BLaER1 treated with 17β-estradiol and CSF1 and Interleukin-3, amounts not matched to agents 10 nM and 100 nM (cell line): ENCODE data around the gene LRBA.

Source experiments
- H3K27ac ChIP-seq, 11 experiments: shearing (Covaris generic); formaldehyde crosslinking; 2 replicates each; pipeline ENCODE4 v1.8.1; 2022
- H3K27me3 ChIP-seq, 11 experiments: shearing (Covaris generic); formaldehyde crosslinking; 2 replicates each; pipeline ENCODE4 v1.8.1; 2022
- H3K36me3 ChIP-seq, 11 experiments: shearing (Covaris generic); formaldehyde crosslinking; 2 replicates each; pipeline ENCODE4 v1.8.1; 2022
- H3K4me1 ChIP-seq, 10 experiments: shearing (Covaris generic); formaldehyde crosslinking; 2 replicates each; pipeline ENCODE4 v1.8.1; 2022
- H3K4me2 ChIP-seq, 11 experiments: shearing (Covaris generic); formaldehyde crosslinking; 2 replicates each; pipeline ENCODE4 v1.8.1; 2022
- H3K4me3 ChIP-seq, 10 experiments: shearing (Covaris generic); formaldehyde crosslinking; 2 replicates each; pipeline ENCODE4 v1.8.1; 2022
- H3K9ac ChIP-seq, 11 experiments: shearing (Covaris generic); formaldehyde crosslinking; 2 replicates each; pipeline ENCODE4 v1.8.1; 2022
- H3K9me3 ChIP-seq, 11 experiments: shearing (Covaris generic); formaldehyde crosslinking; replicated peaks in 1 of 11; 2 replicates each; pipeline ENCODE4 v1.8.1; 2022
- H4K20me1 ChIP-seq, 11 experiments: shearing (Covaris generic); formaldehyde crosslinking; 2 replicates each; pipeline ENCODE4 v1.8.1; 2022
- Cebpa-rat ChIP-seq, 11 experiments: shearing (Covaris generic); IDR thresholded peaks; 2 replicates each; pipeline ENCODE4 v1.8.1; 2022

Gene LRBA

GRCh38 chr4:150656891-150657290, 358.2 kb downstream of the LRBA start:
- no peak for TF ChIP-seq Cebpa-rat (IDR thresholded peaks at IDR 0.05)
- no peaks in the 10 kb centered on the region for H4K20me1 ChIP-seq
- no peak overlapping the region for H3K4me2 ChIP-seq
- H3K4me3 ChIP-seq, result no peak overlapping the region
- H3K9me3 ChIP-seq, result no peaks in the 10 kb centered on the region
- no peaks in the 10 kb centered on the region for H3K27me3 ChIP-seq
- H3K27ac ChIP-seq, result no peak overlapping the region
- H3K36me3 ChIP-seq, result no peaks in the 10 kb centered on the region; a peak in 1 of 22 replicates
- no peaks in the 10 kb centered on the region for H3K4me1 ChIP-seq
- no peak overlapping the region for H3K9ac ChIP-seq

GRCh38 chr4:150650751-150651150, 364.3 kb downstream of the LRBA start:
- Histone ChIP-seq H3K4me3 (no peak overlapping the region), H3K9me3 (no peaks in the 10 kb centered on the region), H4K20me1 (no peaks in the 10 kb centered on the region), H3K27me3 (no peaks in the 10 kb centered on the region), H3K4me1 (no peaks in the 10 kb centered on the region), H3K9ac (no peak overlapping the region), H3K36me3 (no peaks in the 10 kb centered on the region), H3K4me2 (no peak overlapping the region), H3K27ac (no peak overlapping the region)
- no peak for TF ChIP-seq Cebpa-rat (IDR thresholded peaks at IDR 0.05)

GRCh38 chr4:150648123-150648522, 367.0 kb downstream of the LRBA start:
- Histone ChIP-seq H3K27me3 (no peaks in the 10 kb centered on the region), H4K20me1 (no peaks in the 10 kb centered on the region), H3K9ac (no peak overlapping the region), H3K4me3 (no peak overlapping the region), H3K4me1 (no peaks in the 10 kb centered on the region), H3K4me2 (no peak overlapping the region), H3K27ac (no peak overlapping the region), H3K9me3 (no peaks in the 10 kb centered on the region), H3K36me3 (no peaks in the 10 kb centered on the region)
- TF ChIP-seq Cebpa-rat (IDR thresholded peaks at IDR 0.05), result no peak

GRCh38 chr4:150647008-150647407, 368.1 kb downstream of the LRBA start:
- Histone ChIP-seq H3K27ac (no peak overlapping the region), H3K27me3 (no peaks in the 10 kb centered on the region), H3K36me3 (no peaks in the 10 kb centered on the region), H3K4me3 (no peak overlapping the region), H3K9ac (no peak overlapping the region), H3K9me3 (no peaks in the 10 kb centered on the region), H3K4me1 (no peaks in the 10 kb centered on the region), H3K4me2 (no peak overlapping the region), H4K20me1 (no peaks in the 10 kb centered on the region)
- TF ChIP-seq Cebpa-rat (IDR thresholded peaks at IDR 0.05), result no peak

GRCh38 chr4:150641612-150642011, 373.5 kb downstream of the LRBA start:
- no peaks in the 10 kb centered on the region for H3K4me1 ChIP-seq
- no peaks in the 10 kb centered on the region for H3K9me3 ChIP-seq
- no peaks in the 10 kb centered on the region for H3K36me3 ChIP-seq
- no peak overlapping the region for H3K9ac ChIP-seq
- H3K4me2 ChIP-seq, result no peak overlapping the region
- TF ChIP-seq Cebpa-rat (IDR thresholded peaks at IDR 0.05), result no peak
- H3K27ac ChIP-seq, result no peak overlapping the region
- H3K4me3 ChIP-seq, result no peak overlapping the region
- no peaks in the 10 kb centered on the region for H4K20me1 ChIP-seq
- no peaks in the 10 kb centered on the region for H3K27me3 ChIP-seq

GRCh38 chr4:150632639-150633038, 382.4 kb downstream of the LRBA start:
- Histone ChIP-seq H3K4me1 (no peaks in the 10 kb centered on the region), H3K9me3 (peaks cover 3 to 19% (median 11%) of the 10 kb centered on the region in 11 experiments; a peak in 18 of 22 replicates), H3K27ac (no peak overlapping the region), H3K27me3 (no peaks in the 10 kb centered on the region), H3K4me3 (no peak overlapping the region), H3K36me3 (no peaks in the 10 kb centered on the region), H3K4me2 (no peak overlapping the region), H4K20me1 (no peaks in the 10 kb centered on the region), H3K9ac (no peak overlapping the region)
- no peak for TF ChIP-seq Cebpa-rat (IDR thresholded peaks at IDR 0.05)

- Histone ChIP-seq H4K20me1 (no peaks in the 10 kb centered on the region), H3K4me2 (no peak overlapping the region), H3K9ac (no peak overlapping the region), H3K9me3 (peaks cover 0 to 8% (median 6%) of the 10 kb centered on the region in 11 experiments; a peak in 13 of 22 replicates), H3K36me3 (no peaks in the 10 kb centered on the region), H3K27me3 (no peaks in the 10 kb centered on the region), H3K4me1 (no peaks in the 10 kb centered on the region), H3K27ac (no peak overlapping the region), H3K4me3 (no peak overlapping the region)
- TF ChIP-seq Cebpa-rat (IDR thresholded peaks at IDR 0.05), result no peak
Measured at GRCh38 chr4:150628073-150628472, 387.0 kb downstream of the LRBA start.

GRCh38 chr4:150625033-150625432, 390.1 kb downstream of the LRBA start:
- no peaks in the 10 kb centered on the region for H3K36me3 ChIP-seq
- H3K9ac ChIP-seq, result no peak overlapping the region
- no peak overlapping the region for H3K4me2 ChIP-seq
- H4K20me1 ChIP-seq, result no peaks in the 10 kb centered on the region
- TF ChIP-seq Cebpa-rat (IDR thresholded peaks at IDR 0.05), result no peak
- no peaks in the 10 kb centered on the region for H3K4me1 ChIP-seq
- H3K4me3 ChIP-seq, result no peak overlapping the region
- no peak overlapping the region for H3K27ac ChIP-seq
- H3K9me3 ChIP-seq, result peaks cover 0 to 5% (median 0%) of the 10 kb centered on the region in 11 experiments; a peak in 1 of 22 replicates
- H3K27me3 ChIP-seq, result no peaks in the 10 kb centered on the region

- Histone ChIP-seq H4K20me1 (no peaks in the 10 kb centered on the region), H3K4me2 (no peak overlapping the region), H3K9ac (no peak overlapping the region), H3K27me3 (no peaks in the 10 kb centered on the region), H3K36me3 (no peaks in the 10 kb centered on the region), H3K4me1 (no peaks in the 10 kb centered on the region), H3K27ac (no peak overlapping the region), H3K4me3 (no peak overlapping the region), H3K9me3 (peaks cover 0 to 5% (median 0%) of the 10 kb centered on the region in 11 experiments; a peak in 1 of 22 replicates)
- no peak for TF ChIP-seq Cebpa-rat (IDR thresholded peaks at IDR 0.05)
Measured at GRCh38 chr4:150624055-150624454, 391.0 kb downstream of the LRBA start.

- Histone ChIP-seq H3K4me2 (no peak overlapping the region), H3K9me3 (peaks cover 0 to 5% (median 0%) of the 10 kb centered on the region in 11 experiments; a peak in 1 of 22 replicates), H3K27me3 (no peaks in the 10 kb centered on the region), H3K4me1 (no peaks in the 10 kb centered on the region), H3K36me3 (no peaks in the 10 kb centered on the region), H4K20me1 (no peaks in the 10 kb centered on the region), H3K27ac (no peak overlapping the region), H3K9ac (no peak overlapping the region), H3K4me3 (no peak overlapping the region)
- no peak for TF ChIP-seq Cebpa-rat (IDR thresholded peaks at IDR 0.05)
Measured at GRCh38 chr4:150619042-150619441, 396.0 kb downstream of the LRBA start.
